ENCODE data around the gene ARPP19.
"Not testable (repeated sequence)": the region's sequence is repeated elsewhere in the genome, so short reads cannot be mapped to it uniquely, and the experiment has no call there.

The ARPP19 gene

GRCh38 chr15:52551186-52551585 lies 17.6 kb downstream of the ARPP19 start:
- not testable (repeated sequence) for DNase-seq

- no peak for DNase-seq
Observed at GRCh38 chr15:52546031-52546751, 22.6 kb downstream of the ARPP19 start.

- no peak for DNase-seq
Observed at GRCh38 chr15:52540374-52541012, 28.3 kb downstream of the ARPP19 start.

DNA sequence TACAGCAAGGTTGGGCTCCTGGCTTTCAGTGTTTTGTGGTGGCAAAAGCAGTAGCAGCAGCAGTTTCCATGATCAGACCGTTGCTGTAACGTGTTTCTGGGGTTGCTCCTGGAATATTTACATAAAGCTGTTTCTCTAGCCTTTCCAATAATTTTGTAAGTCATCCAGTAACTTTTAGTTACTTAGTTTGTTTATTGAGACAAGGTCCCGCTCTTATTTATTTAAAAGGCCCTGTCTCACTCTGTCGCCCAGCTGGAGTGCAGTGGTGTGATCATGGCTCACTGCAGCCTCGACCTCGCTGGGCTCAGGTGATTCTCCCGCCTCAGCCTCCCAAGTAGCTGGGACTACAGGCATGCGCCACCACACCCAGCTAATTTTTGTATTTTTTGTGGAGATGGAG lies 31.4 kb downstream of the ARPP19 start:
- DNase-seq = no peak

- DNase-seq = no peak
Observed at GRCh38 chr15:52532427-52532826, 36.4 kb downstream of the ARPP19 start.

DNA sequence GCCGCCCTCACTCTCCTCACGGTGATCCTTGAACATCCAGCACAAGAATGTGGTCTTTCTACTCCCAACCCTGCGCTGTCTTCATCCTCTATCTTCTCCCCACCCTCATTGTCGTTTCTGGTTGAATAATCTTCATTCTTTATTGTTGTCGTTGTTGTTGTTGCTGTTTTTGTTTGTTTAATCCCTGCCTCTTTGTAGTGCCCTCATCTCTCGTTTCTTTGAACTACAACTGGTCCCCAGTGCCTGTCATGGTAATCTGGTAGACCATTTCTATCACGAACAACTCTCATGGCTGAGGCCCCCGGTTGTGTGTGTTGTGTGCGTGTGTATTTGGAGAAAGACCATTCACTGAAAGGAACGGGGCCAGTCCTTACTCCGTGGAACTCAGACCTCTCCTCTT lies 38.9 kb downstream of the ARPP19 start:
- DNase-seq = no peak

GRCh38 chr15:52529341-52529924 lies 39.4 kb downstream of the ARPP19 start:
- DNase-seq = no peak

DNA sequence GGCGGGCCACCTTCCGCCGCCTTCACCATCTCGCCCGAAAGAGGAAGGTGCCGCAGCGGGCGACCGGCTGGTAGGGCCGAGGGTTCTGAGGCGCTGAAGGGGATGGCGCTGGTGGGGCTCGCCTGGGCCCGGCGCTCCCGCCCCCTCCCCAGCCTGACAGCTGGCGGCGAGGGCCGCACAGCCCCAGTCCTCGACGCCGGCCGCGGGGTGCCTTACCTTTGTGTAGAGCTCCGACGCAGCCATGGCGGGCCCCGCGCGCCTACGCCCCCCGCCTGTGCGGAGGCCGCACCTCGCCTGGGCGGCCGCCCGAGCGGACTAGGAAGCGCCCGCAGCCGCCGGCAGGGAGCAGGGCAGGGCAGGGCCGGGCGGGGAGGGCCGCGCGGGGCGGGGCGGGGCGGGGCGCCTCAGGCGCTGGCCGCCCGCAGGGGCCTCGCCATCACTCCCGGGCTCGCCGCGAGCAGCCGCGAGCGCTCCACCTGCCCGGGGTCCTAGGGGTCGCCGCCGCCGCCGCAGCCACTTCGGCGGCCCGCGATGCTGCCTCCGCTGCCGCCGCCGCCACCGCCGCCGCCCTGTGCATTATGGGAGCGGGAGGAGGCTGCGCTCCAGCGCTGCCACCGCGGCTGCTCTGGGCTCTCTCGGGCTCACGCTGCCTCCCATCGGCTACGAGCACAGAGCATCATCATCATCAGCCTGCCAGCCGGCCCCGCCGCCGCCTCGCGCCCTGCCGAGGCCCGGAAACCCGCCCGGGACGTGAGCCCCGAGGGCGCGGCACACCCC lies 40.1 kb downstream of the ARPP19 start, which contains the start of gene MYO5A:
MYO5A (minus strand) TSS at position 317 of the 777 bp plus-strand sequence; CDS start at position 243, 74 bp downstream.
- peak; percentile 40 for DNase-seq

DNA sequence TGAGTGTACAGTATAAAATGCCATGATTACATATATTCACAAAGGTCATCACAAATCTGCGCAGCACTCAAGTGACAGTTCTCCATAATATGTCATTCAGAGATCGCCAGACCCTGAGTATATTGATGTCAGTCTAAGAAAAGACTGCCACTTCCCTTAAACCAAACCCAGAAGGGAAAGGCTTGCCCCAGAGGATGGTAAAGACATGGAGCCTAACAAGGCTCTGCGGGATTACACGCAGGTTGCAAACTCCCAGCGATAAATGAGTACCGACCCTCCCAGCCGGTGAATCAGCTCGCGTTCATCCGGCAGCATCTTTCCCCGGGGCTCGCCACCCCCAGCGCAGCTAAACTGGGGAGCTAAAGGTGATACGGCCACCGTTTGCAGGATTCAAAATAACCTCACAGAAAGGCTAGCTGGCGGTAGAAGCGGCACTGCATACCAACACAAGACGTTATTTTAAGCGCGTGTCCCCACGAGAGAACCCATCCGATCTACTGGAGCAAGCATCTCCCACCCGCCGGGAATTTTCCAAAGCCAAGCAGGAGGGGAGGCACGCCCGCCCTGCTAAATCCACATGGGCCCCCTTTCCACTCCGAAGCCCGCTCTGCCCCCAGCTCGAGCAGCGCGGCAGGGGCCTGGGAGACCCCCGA lies 40.8 kb downstream of the ARPP19 start:
- DNase-seq = no peak

- no peak for DNase-seq
Observed at GRCh38 chr15:52527196-52527910, 41.5 kb downstream of the ARPP19 start.

DNA sequence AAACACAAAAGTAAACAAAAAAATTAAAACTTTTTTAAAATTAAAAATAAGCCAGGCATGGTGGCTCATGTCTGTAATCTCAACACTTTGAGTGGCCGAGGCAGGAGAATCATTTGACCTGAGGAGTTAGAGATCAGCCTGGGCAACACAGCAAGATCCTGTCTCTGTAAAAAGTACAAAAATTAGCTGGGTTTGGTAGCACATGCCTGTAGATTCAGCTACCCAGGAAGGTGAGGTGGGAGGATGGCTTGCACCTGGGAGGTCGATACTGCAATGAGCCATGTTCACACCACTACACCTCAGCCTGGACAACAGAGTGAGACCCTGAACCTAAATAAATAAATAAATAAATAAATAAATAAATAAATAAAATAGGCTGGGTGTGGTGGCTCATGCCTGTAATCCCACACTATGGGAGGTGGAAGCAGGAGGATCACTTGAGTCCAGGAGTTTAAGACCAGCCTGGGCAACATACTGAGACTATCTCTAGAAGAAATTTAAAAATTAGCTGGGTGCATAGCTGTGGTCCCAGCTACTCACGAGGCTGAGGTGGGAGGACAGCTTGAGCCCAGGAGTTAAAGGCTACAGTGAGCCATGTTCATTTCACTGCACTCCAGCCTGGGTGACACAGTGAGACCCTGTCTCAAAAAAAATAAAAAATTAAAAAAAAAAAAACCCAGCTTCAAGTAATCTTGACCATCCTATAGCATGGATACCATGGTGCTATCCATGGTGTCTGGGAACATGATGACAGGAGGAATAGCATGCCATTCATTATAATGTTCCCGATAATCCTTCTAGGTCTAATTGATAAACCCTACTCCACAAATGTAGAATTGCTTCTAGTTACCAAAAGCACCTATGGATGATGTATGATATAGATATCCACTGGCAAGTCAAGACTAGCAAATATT lies 44.4 kb downstream of the ARPP19 start:
- DNase-seq = no peak

- DNase-seq = no peak
Observed at GRCh38 chr15:52523647-52524046, 45.2 kb downstream of the ARPP19 start.

DNA sequence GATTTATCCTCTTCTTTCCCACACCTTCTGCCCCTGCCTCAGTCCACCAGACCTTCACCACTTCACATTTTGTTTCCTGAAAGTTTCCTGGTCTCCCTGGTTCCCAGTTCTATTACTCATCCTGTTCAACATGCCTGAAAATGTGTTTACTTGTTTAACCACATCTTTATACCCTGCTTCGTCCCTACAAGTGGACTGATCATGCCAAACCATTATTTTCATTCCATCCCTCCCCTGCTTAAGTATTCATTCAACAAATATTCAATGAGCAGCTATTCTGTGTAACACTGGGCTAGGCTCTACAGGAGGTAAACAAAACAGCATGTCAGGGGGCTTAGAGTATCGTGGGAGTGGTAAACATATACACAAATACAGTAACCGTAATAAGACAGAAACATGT lies 45.6 kb downstream of the ARPP19 start:
- DNase-seq = no peak

DNA sequence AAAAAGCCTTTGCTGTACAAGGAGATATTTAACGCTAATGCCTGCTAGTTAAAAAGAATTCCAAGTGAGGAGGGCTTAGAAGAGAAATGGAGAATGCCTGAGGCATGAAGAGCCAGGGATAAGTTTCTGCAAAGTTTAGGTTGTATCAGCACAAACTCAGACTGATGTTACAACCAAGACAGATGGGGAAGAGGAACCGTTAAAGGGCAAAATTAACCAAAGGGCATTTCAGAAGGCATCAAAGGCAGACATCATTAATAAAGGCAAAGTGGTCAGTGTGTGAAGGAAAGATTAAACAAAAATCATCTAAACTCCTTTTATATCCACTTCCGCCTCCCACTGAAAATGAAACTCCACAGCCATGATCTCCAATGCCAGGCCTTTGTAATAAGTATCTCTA lies 47.1 kb downstream of the ARPP19 start:
- DNase-seq = no peak

DNA sequence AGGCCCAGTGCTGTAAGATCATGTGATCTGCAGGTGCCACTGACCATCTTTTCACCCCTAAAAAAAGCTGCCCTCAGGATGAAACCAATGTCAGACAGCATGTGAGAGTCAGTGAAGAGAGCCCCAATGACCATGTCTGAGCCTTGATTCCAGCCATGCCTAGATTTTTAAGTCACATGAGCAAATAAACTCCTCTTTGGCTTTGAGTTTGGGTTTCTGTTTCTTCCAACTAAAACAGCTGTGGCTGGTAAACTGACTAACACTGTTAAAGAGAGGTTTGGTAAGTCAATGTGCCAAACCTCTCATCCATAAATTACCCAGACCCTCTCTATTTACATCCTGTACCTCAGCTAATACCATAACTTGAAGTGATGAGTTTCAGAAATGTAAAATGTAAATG lies 48.4 kb downstream of the ARPP19 start:
- DNase-seq = no peak

GRCh38 chr15:52518487-52519371 lies 50.1 kb downstream of the ARPP19 start:
- no peak for DNase-seq

- no peak for DNase-seq
Observed at GRCh38 chr15:52517014-52517413, 51.8 kb downstream of the ARPP19 start.

DNA sequence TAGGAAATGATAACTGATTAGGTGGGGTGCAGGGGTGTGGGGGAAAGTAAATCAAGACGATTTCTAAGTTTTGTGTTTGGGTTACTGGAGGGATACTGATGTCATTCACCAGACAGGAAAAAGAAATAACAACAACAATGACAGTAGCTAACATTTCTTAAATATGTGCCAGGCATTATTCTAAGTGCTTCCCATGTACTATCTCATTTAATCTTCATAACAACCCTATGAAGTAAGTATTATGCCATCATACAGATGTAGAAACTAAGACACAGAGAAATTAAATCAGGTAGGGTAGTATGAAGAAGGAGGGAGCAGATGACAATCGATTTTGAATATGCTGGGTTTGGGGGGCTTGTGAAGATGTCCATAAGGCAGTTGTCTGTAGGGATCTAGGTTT lies 53.5 kb downstream of the ARPP19 start:
- no peak for DNase-seq

GRCh38 chr15:52514482-52514881 lies 54.3 kb downstream of the ARPP19 start:
- DNase-seq = no peak

GRCh38 chr15:52512869-52513268 lies 56.0 kb downstream of the ARPP19 start:
- not testable (repeated sequence) for DNase-seq
